Body of pancreas (tissue), 4 donors: ENCODE measurements around the gene WSB1. TPM values are rescaled to one million over a fixed set of nuclear protein-coding genes. Genes with fewer than 3 reads are reported as not detected.

Experiments
- ATAC-seq: fragments of 150-250 bp; one replicate; pipeline ENCODE4 v1.9.1; 2016
- DNase-seq, 4 donors: peaks; one replicate each; pipeline ENCODE4 v3.0.0-alpha.2; 2019
- H3K27ac ChIP-seq, 4 donors: fragments of 200-600 bp; sonication (generic); 1 replicate in 3 of 4; 2 replicates in 1 of 4; pipeline versions ENCODE4 v1.5.1 to v1.6.1; 2016 to 2019; ENCODE audit warnings: mild to moderate bottlenecking in 1 of 4, mixed read lengths in 1 of 4, moderate library complexity in 1 of 4
- H3K27me3 ChIP-seq, 2 donors: fragments of 200-600 bp; sonication (generic); one replicate each; pipeline ENCODE4 v1.6.0; 2016; ENCODE audit warnings: mild to moderate bottlenecking in 1 of 2
- H3K36me3 ChIP-seq, 2 donors: fragments of 200-600 bp; sonication (generic); replicated peaks in 1 of 2; 2 replicates each; pipeline ENCODE4 v1.5.1; 2016; ENCODE audit warnings: low read depth in 2 of 2; ENCODE audit not compliant: insufficient read depth in 1 of 2
- H3K4me1 ChIP-seq: fragments of 200-600 bp; sonication (generic); one replicate; pipeline ENCODE4 v1.6.0; 2016
- H3K4me3 ChIP-seq, 2 donors: fragments of 200-600 bp; sonication (generic); 1 replicate in 1 of 2; 2 replicates in 1 of 2; pipeline ENCODE4 v1.5.1; 2016 to 2019
- H3K9me3 ChIP-seq, 3 donors: fragments of 200-600 bp; sonication (generic); 1 replicate in 2 of 3; 2 replicates in 1 of 3; pipeline ENCODE4 v1.5.1; 2016
- POLR2A ChIP-seq, 3 donors: fragments of 450-650 bp; IDR thresholded peaks; one replicate each; pipeline ENCODE4 v1.6.1; 2016; ENCODE audit warnings: antibody characterized with exemption in 3 of 3, mild to moderate bottlenecking in 2 of 3
- WGBS, 2 donors: methylation state at CpG; one replicate each; pipeline ENCODE4 v1.1.5; 2017; 5-methylcytosine and 5-hydroxymethylcytosine counted together
- intact Hi-C: fragments of 100-400 bp; cut with DNase I; formaldehyde crosslinking; loops from one replicate; pipeline ENCODE4 v1.15.1; 2023
- total RNA-seq, 2 donors: library from RNA; depleted of rRNA; stranded (reverse); fragments of >200 nt; gene quantifications; one replicate each; pipeline ENCODE4 v1.1.0, GENCODE V29; 2016
- TF ChIP-seq, protein P1 (sequence below), 7 experiments: fragments of 450-650 bp in 4 of 7; fragments of 200-600 bp in 3 of 7; sonication (generic) in 3 of 7; IDR thresholded peaks; one replicate each; pipeline ENCODE4 v1.5.1; 2016 to 2019; ENCODE audit warnings: antibody characterized with exemption in 7 of 7

Gene WSB1
- total RNA-seq, 2 donors from 2014 or later = 106 to 147 TPM

DNA sequence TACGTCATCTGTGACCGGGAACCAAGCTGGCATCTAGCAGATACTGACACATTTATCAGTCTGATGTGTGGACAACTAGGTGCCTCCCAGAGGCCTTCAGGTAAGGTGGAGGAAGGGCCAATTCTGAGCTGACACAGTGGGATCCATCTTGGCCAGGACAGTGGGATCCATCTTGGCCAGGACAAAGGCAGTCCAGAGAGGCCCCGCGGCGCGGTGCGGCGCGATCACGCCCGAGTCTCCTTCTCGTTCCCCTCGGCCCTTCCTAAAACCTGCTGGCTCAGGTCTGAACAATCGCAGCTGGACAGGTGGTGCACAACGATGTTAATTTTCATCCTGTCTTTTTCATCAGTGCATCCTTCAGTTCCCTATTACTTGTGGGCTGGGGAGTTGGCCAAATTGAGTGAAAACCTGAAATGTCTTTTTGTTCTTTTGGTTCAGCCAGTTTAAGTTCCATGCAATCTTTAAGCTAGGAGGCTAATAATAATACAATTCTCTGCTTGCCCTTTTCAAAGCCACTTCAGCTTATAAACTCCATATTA lies 486 bp upstream of the WSB1 start:
- DNase-seq (peak in 2 of 4 donors; percentile 14 to 30), ATAC-seq (no peak)
- Histone ChIP-seq H3K4me1 (peaks cover 20% of the 10 kb centered on the region), H3K9me3 (no peaks in the 10 kb centered on the region), H3K27ac (peak overlapping the region; percentile 99 to 100 (median 99)), H3K27me3 (no peaks in the 10 kb centered on the region), H3K36me3 (no peaks in the 10 kb centered on the region), H3K4me3 (peak overlapping the region in 1 of 2 donors; percentile 85)
- no peak for TF ChIP-seq POLR2A (IDR thresholded peaks at IDR 0.05)
- TF ChIP-seq, protein P1, sequence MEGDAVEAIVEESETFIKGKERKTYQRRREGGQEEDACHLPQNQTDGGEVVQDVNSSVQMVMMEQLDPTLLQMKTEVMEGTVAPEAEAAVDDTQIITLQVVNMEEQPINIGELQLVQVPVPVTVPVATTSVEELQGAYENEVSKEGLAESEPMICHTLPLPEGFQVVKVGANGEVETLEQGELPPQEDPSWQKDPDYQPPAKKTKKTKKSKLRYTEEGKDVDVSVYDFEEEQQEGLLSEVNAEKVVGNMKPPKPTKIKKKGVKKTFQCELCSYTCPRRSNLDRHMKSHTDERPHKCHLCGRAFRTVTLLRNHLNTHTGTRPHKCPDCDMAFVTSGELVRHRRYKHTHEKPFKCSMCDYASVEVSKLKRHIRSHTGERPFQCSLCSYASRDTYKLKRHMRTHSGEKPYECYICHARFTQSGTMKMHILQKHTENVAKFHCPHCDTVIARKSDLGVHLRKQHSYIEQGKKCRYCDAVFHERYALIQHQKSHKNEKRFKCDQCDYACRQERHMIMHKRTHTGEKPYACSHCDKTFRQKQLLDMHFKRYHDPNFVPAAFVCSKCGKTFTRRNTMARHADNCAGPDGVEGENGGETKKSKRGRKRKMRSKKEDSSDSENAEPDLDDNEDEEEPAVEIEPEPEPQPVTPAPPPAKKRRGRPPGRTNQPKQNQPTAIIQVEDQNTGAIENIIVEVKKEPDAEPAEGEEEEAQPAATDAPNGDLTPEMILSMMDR (IDR thresholded peaks at IDR 0.05) = no peak
- WGBS, 2 donors = 83 to 86% methylated on average over 12 to 15 of the region's 15 CpGs
- intact Hi-C loops = no loop called here

DNA sequence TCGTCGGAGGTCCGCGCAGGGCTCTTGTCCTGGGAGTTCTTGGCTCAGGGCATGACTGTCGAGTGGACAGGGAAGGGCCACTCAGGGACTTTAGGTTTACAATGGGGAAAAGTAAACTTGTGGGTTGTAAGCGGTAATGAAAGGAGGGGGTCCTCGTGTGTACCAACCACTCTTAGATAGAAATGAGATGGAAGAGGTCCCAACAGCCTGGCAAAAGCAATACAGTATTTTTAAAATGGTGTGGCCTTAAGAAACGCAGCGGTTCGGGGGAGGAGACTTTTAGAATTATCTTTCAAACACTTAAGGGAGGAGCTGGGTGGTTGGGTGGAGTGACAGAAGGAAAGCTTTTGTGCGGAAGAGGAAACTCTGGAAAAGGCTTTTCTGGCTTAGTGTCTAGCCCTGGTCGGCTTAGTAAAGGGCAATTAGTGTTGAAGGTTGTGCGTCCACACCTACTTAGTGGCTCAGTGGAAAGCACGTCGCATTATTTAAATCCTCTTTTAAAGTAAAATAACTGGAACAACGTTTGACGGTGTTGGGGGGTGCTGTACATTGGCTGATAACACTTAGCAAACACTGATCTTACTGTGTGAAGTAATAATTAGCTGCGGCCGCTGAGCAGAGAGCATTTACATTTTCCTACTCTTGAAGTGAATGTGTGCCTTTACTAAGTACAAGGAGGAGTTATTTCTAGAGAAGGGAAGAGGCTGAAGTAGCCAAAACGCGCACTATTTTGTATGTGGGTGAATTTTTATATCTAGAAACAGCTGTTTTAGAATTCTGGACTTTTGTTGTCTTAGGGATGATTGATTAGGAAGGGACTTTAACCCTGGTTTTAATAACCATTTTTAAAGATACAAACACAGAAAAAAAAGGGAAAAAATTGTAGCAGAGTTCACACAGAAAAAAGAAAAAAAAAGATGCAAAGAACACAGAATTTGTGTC lies 1.0 kb downstream of the WSB1 start:
- no peaks in the 10 kb centered on the region for H3K36me3 ChIP-seq
- peak overlapping the region; percentile 81 to 85 for H3K4me3 ChIP-seq
- TF ChIP-seq, protein P1 (IDR thresholded peaks at IDR 0.05) = no peak
- TF ChIP-seq POLR2A (IDR thresholded peaks at IDR 0.05) = peak in 2 of 3 donors; percentile 70 to 77
- intact Hi-C loops = no loop called here
- WGBS, 2 donors = 0 to 1% methylated on average over 17 to 21 of the region's 21 CpGs
- peaks cover 35% of the 10 kb centered on the region for H3K4me1 ChIP-seq
- ATAC-seq = peak; percentile 74
- DNase-seq = peak; percentile 63 to 86 (median 68)
- peak overlapping the region; percentile 99 to 100 (median 99) for H3K27ac ChIP-seq
- no peaks in the 10 kb centered on the region for H3K27me3 ChIP-seq
- no peaks in the 10 kb centered on the region for H3K9me3 ChIP-seq

DNA sequence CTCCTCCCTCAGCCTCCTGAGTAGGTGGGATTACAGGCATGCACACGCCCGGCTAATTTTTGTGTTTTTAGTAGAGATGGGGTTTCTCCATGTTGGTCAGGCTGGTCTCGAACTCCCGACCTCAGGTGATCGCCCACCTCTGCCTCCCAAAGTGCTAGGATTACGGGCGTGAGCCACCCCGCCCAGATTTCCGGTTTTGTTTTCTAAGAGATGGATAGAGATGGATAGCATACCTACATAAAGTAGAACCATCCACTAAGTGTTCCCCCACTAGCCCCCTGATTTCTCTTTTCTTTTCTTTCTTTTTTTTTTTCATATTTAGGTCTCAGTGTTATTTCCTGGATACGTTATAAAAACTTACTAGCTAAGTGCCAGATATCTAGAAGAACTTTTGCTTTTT lies 2.0 kb downstream of the WSB1 start:
- WGBS, 2 donors = 6 to 8% methylated on average over 10 of the region's 10 CpGs
- DNase-seq = no peak
- H3K4me1 ChIP-seq = peaks cover 43% of the 10 kb centered on the region

GRCh38 chr17:27296428-27296979 lies 2.6 kb downstream of the WSB1 start:
- Histone ChIP-seq H3K4me3 (no peak overlapping the region), H3K27ac (peak overlapping the region in 3 of 4 donors; percentile 99 to 100 (median 99)), H3K27me3 (no peaks in the 10 kb centered on the region), H3K9me3 (no peaks in the 10 kb centered on the region), H3K4me1 (peaks cover 44% of the 10 kb centered on the region), H3K36me3 (no peaks in the 10 kb centered on the region)
- TF ChIP-seq, protein P1 (IDR thresholded peaks at IDR 0.05) = no peak
- no peak for TF ChIP-seq POLR2A (IDR thresholded peaks at IDR 0.05)
- intact Hi-C loops = no loop called here
- WGBS, 2 donors = 2 to 4% methylated on average over 2 of the region's 2 CpGs
- no peak for DNase-seq
- no peak for ATAC-seq

More for the DNA sequence above, 2.0 kb downstream of the WSB1 start:
- Histone ChIP-seq H3K4me3 (peak overlapping the region; percentile 15 to 81), H3K9me3 (no peaks in the 10 kb centered on the region), H3K36me3 (no peaks in the 10 kb centered on the region), H3K27ac (peak overlapping the region in 3 of 4 donors; percentile 99 to 100 (median 99)), H3K27me3 (no peaks in the 10 kb centered on the region)
- no peak for ATAC-seq
- TF ChIP-seq, protein P1 (IDR thresholded peaks at IDR 0.05) = no peak
- TF ChIP-seq POLR2A (IDR thresholded peaks at IDR 0.05) = no peak
- intact Hi-C loops = no loop called here
